Gastroesophageal sphincter (tissue), 4 donors: ENCODE measurements around the gene SOAT1. TPM values are rescaled to one million over a fixed set of nuclear protein-coding genes. Genes with fewer than 3 reads are reported as not detected.

ENCODE experiments used
- ATAC-seq: fragments of 150-250 bp; one replicate; pipeline ENCODE4 v1.9.1; 2016; ENCODE audit warnings: mild to moderate bottlenecking, moderate library complexity
- H3K27ac ChIP-seq, 4 donors: fragments of 200-600 bp; sonication (generic) in 3 of 4; 1 replicate in 3 of 4; 2 replicates in 1 of 4; pipeline ENCODE4 v1.5.1; 2016 to 2019
- H3K27me3 ChIP-seq: fragments of 200-600 bp; sonication (generic); one replicate; pipeline ENCODE4 v1.5.1; 2019
- H3K36me3 ChIP-seq, 2 donors: fragments of 200-600 bp; sonication (generic); one replicate each; pipeline ENCODE4 v1.5.1; 2019; ENCODE audit warnings: control low read depth in 1 of 2
- H3K4me1 ChIP-seq, 3 donors: fragments of 200-600 bp; sonication (generic); 1 replicate in 2 of 3; 2 replicates in 1 of 3; pipeline ENCODE4 v1.5.1; 2016 to 2019; ENCODE audit warnings: control low read depth in 2 of 3
- H3K4me3 ChIP-seq, 2 donors: fragments of 200-600 bp; sonication (generic); one replicate each; pipeline ENCODE4 v1.5.1; 2019; ENCODE audit warnings: mild to moderate bottlenecking in 1 of 2, moderate library complexity in 1 of 2
- H3K9me3 ChIP-seq, 3 donors: fragments of 200-600 bp; sonication (generic); one replicate each; pipeline ENCODE4 v1.5.1; 2017 to 2019; ENCODE audit warnings: control low read depth in 2 of 3
- CTCF ChIP-seq, 4 experiments: fragments of 200-600 bp in 2 of 4; fragments of 450-650 bp in 2 of 4; sonication (generic) in 1 of 4; IDR thresholded peaks; one replicate each; pipeline ENCODE4 v1.5.1; 2017 to 2019; ENCODE audit warnings: antibody characterized with exemption in 4 of 4, mild to moderate bottlenecking in 2 of 4, moderate library complexity in 2 of 4
- EP300 ChIP-seq: sonication (generic); formaldehyde crosslinking; IDR thresholded peaks from one replicate; pipeline ENCODE4 v1.6.1; 2017; ENCODE audit warnings: antibody characterized with exemption, mild to moderate bottlenecking
- POLR2A ChIP-seq, 2 donors: fragments of 450-650 bp; IDR thresholded peaks; one replicate each; pipeline ENCODE4 v1.6.1; 2017; ENCODE audit warnings: antibody characterized with exemption in 2 of 2, mild to moderate bottlenecking in 2 of 2, moderate library complexity in 1 of 2
- POLR2AphosphoS5 ChIP-seq: sonication (generic); formaldehyde crosslinking; IDR thresholded peaks from one replicate; pipeline ENCODE4 v1.6.1; 2017; ENCODE audit warnings: antibody characterized with exemption
- WGBS, 2 donors: methylation state at CpG; one replicate each; pipeline ENCODE4 v1.1.5; 2018; ENCODE audit warnings: low coverage in 1 of 2; 5-methylcytosine and 5-hydroxymethylcytosine counted together
- total RNA-seq, 4 donors: library from RNA; depleted of rRNA; stranded (reverse); fragments of >200 nt; gene quantifications; one replicate each; pipeline ENCODE4 v1.1.0, GENCODE V29; 2016

Gene SOAT1
- total RNA-seq, 4 donors from 2014 or later, result 11.2 to 17.8 (median 12.9) TPM

DNA sequence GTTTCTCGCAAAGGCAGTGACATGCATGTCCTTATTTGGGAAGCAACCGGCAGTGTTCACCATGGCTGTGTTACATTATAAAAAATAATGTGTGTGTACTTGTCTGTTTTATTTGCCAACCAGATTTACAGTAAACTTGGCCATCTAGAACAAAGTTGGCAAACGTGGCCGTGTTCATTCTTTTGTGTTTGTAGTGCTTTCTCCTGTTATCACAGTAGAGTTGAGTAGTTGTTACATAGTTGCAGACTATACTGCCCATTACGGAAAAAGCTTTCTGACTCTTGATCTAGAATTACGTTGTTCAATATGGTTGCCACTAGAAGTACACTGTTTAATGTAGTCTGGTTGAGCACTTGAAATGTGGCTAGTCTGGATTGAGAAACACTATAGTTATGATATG, 19.4 kb downstream of the SOAT1 start:
- Histone ChIP-seq H3K4me1 (no peaks in the 10 kb centered on the region), H3K4me3 (no peak overlapping the region), H3K27ac (no peak overlapping the region), H3K36me3 (peaks cover 0 to 30% of the 10 kb centered on the region in 2 donors), H3K27me3 (no peaks in the 10 kb centered on the region), H3K9me3 (no peaks in the 10 kb centered on the region)
- ATAC-seq, result no peak
- 90 to 91% methylated on average over 6 of the region's 6 CpGs for WGBS, 2 donors
- no peak for TF ChIP-seq CTCF (IDR thresholded peaks at IDR 0.05)
- no peak for TF ChIP-seq EP300
- no peak for TF ChIP-seq POLR2AphosphoS5
- no peak for TF ChIP-seq POLR2A (IDR thresholded peaks at IDR 0.05)

GRCh38 chr1:179314928-179315327, 21.3 kb downstream of the SOAT1 start:
- no peaks in the 10 kb centered on the region for H3K27me3 ChIP-seq
- WGBS, 2 donors, result 92 to 94% methylated on average over 3 of the region's 3 CpGs
- peaks cover 0 to 29% of the 10 kb centered on the region in 2 donors for H3K36me3 ChIP-seq
- no peak overlapping the region for H3K27ac ChIP-seq
- TF ChIP-seq POLR2AphosphoS5, result no peak
- TF ChIP-seq POLR2A (IDR thresholded peaks at IDR 0.05), result no peak
- no peak for TF ChIP-seq EP300
- TF ChIP-seq CTCF (IDR thresholded peaks at IDR 0.05), result no peak
- no peak for ATAC-seq
- no peaks in the 10 kb centered on the region for H3K4me1 ChIP-seq
- no peak overlapping the region for H3K4me3 ChIP-seq
- H3K9me3 ChIP-seq, result no peaks in the 10 kb centered on the region

DNA sequence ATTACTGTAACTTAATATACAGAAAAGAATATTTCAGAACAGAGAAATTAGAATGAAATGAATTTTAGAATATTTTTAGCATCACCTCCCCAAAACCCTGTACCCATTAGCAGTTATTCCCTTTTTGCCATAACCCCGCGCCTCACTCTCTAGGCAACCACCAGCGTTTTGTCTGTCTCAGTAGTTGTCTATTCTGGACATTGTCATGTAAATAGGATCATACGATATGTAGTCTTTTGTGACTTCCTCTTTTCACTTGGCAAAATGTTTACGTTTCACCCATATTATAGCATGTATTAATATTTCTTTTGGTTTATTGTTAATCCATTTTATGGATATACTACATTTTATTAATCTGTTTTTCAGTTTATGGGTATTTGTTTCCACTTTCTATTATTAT, 24.9 kb downstream of the SOAT1 start:
- Histone ChIP-seq H3K27ac (no peak overlapping the region), H3K4me3 (no peak overlapping the region), H3K36me3 (peaks cover 0 to 35% of the 10 kb centered on the region in 2 donors), H3K27me3 (no peaks in the 10 kb centered on the region), H3K9me3 (no peaks in the 10 kb centered on the region), H3K4me1 (no peaks in the 10 kb centered on the region)
- TF ChIP-seq POLR2AphosphoS5 (no peak), CTCF (IDR thresholded peaks at IDR 0.05) (no peak), EP300 (no peak), POLR2A (IDR thresholded peaks at IDR 0.05) (no peak)
- no peak for ATAC-seq
- WGBS, 2 donors, result 73 to 87% methylated on average over 5 of the region's 5 CpGs

- no peak for TF ChIP-seq CTCF (IDR thresholded peaks at IDR 0.05)
- TF ChIP-seq POLR2AphosphoS5, result no peak
- TF ChIP-seq POLR2A (IDR thresholded peaks at IDR 0.05), result no peak
- TF ChIP-seq EP300, result no peak
- ATAC-seq, result no peak
- Histone ChIP-seq H3K4me1 (no peaks in the 10 kb centered on the region), H3K27ac (no peak overlapping the region), H3K27me3 (no peaks in the 10 kb centered on the region), H3K36me3 (peaks cover 0 to 43% of the 10 kb centered on the region in 2 donors), H3K4me3 (no peak overlapping the region), H3K9me3 (no peaks in the 10 kb centered on the region)
- WGBS, 2 donors, result 97 to 100% methylated on average over 3 to 5 of the region's 5 CpGs
Observed at GRCh38 chr1:179321533-179322216, 28.1 kb downstream of the SOAT1 start.

DNA sequence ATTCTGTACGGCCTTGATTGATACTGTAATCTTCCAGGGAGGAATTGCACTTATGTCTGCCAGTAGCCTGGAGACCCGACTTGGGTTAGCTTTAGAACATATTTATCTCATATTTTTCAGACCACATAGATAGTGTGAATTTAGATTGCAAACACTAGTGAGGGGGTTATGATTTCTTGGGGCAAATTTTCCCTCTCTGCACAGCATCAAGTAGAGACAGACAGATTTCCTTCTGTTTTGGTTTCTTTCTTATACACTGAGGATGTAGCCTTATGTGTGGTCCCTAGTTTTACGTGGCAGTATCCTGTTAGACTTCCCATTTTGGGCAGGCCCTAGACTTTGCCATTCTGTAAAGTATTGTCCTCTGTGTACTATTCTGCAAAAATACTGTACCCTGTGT, 29.0 kb downstream of the SOAT1 start:
- no peaks in the 10 kb centered on the region for H3K9me3 ChIP-seq
- no peak for TF ChIP-seq POLR2AphosphoS5
- no peak for TF ChIP-seq CTCF (IDR thresholded peaks at IDR 0.05)
- TF ChIP-seq POLR2A (IDR thresholded peaks at IDR 0.05), result no peak
- no peak for TF ChIP-seq EP300
- H3K36me3 ChIP-seq, result peaks cover 0 to 43% of the 10 kb centered on the region in 2 donors
- ATAC-seq, result no peak
- H3K27ac ChIP-seq, result no peak overlapping the region
- 62 to 63% methylated on average over 2 of the region's 3 CpGs for WGBS, 2 donors
- H3K4me3 ChIP-seq, result no peak overlapping the region
- no peaks in the 10 kb centered on the region for H3K4me1 ChIP-seq
- no peaks in the 10 kb centered on the region for H3K27me3 ChIP-seq
